ENCODE results near the gene LANCL2. TPM values are rescaled to one million over a fixed set of nuclear protein-coding genes. Genes with fewer than 3 reads are reported as not detected.

Gene LANCL2
- polyA plus RNA-seq, 1 experiment = 26.8 TPM

GRCh38 chr7:55379285-55379684 lies 14.1 kb downstream of the LANCL2 start:
- ChIA-PET POLR2A (no interaction called here), CTCF (interaction anchor here (0.7 kb wide), 1 partner anchor 98 kb away, joined by 3 read pairs; no protein-coding TSS in a partner anchor)
- H3K27me3 ChIP-seq (ENCODE audit: control insufficient read depth, insufficient read depth, low read length) = no peaks in the 10 kb centered on the region

GRCh38 chr7:55381189-55381588 lies 16.1 kb downstream of the LANCL2 start:
- TF ChIP-seq CTCF (IDR thresholded peaks at IDR 0.05; ENCODE audit: insufficient read depth, low read depth, low read length) = no peak
- POLR2A ChIA-PET = no interaction called here
- H3K27me3 ChIP-seq (ENCODE audit: control insufficient read depth, insufficient read depth, low read length) = no peaks in the 10 kb centered on the region
- no peaks in the 10 kb centered on the region for H3K36me3 ChIP-seq (ENCODE audit: control insufficient read depth, insufficient read depth, low read length)
- H3K4me3 ChIP-seq (ENCODE audit: low read depth, low read length) = no peak overlapping the region
- no peak for DNase-seq (ENCODE audit: low read depth)
- CTCF ChIA-PET = interaction anchor here (1.5 kb wide), 1 partner anchor 10 kb away, joined by 4 read pairs; no protein-coding TSS in a partner anchor

More at GRCh38 chr7:55379285-55379684, 14.1 kb downstream of the LANCL2 start:
- Histone ChIP-seq H3K36me3 (ENCODE audit: control insufficient read depth, insufficient read depth, low read length) (no peaks in the 10 kb centered on the region), H3K4me3 (ENCODE audit: low read depth, low read length) (no peak overlapping the region)
- no peak for DNase-seq (ENCODE audit: low read depth)
- TF ChIP-seq CTCF (IDR thresholded peaks at IDR 0.05; ENCODE audit: insufficient read depth, low read depth, low read length) = no peak

DNA sequence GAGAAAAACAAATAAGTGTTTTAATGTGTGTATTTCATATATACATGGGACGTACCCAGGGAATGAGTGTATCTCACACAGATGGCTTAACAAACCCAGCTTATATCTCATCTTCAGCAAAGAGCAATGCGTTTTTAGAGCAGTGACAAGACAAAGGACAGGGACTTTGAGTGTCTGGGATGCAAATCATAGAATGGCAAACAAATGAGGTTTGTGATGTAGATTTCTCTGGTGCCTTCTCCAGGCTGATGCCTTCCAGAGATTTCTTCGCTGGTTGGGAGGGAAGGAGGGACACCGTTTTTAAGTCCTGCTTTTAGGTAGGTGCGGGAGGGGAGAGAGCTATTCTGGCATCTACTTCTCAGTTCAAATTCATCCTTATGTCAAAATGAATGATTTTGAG lies 16.6 kb downstream of the LANCL2 start:
- ChIA-PET POLR2A (no interaction called here), CTCF (interaction anchor here (1.5 kb wide), 1 partner anchor 10 kb away, joined by 4 read pairs; no protein-coding TSS in a partner anchor)
- DNase-seq (ENCODE audit: low read depth) = no peak
- Histone ChIP-seq H3K27me3 (ENCODE audit: control insufficient read depth, insufficient read depth, low read length) (no peaks in the 10 kb centered on the region), H3K36me3 (ENCODE audit: control insufficient read depth, insufficient read depth, low read length) (no peaks in the 10 kb centered on the region), H3K4me3 (ENCODE audit: low read depth, low read length) (no peak overlapping the region)
- no peak for TF ChIP-seq CTCF (IDR thresholded peaks at IDR 0.05; ENCODE audit: insufficient read depth, low read depth, low read length)

GRCh38 chr7:55382251-55382650 lies 17.1 kb downstream of the LANCL2 start:
- CTCF ChIA-PET = interaction anchor here (1.5 kb wide), 1 partner anchor 11 kb away, joined by 4 read pairs; no protein-coding TSS in a partner anchor
- H3K27me3 ChIP-seq (ENCODE audit: control insufficient read depth, insufficient read depth, low read length) = no peaks in the 10 kb centered on the region
- no peak for DNase-seq (ENCODE audit: low read depth)
- H3K4me3 ChIP-seq (ENCODE audit: low read depth, low read length) = no peak overlapping the region
- H3K36me3 ChIP-seq (ENCODE audit: control insufficient read depth, insufficient read depth, low read length) = no peaks in the 10 kb centered on the region
- POLR2A ChIA-PET = no interaction called here
- no peak for TF ChIP-seq CTCF (IDR thresholded peaks at IDR 0.05; ENCODE audit: insufficient read depth, low read depth, low read length)

DNA sequence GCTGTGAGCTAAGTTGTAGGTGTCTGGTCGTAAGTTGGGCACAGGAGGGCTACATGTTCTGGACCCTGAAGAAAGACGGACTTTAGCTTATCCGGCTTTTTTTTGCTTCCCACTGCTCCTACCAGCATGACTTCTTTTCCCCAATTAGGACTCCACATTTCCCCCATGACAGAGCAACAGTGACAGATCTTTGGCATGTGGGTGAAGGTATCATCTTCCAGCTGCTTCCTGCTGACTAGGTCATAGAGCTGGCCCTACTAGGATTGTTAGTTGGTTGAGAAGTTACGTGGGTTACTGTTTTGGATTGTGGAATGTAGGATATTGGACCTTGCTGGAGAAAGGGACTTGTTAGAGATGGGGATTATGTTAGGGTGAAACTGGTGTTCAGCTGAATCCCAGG lies 21.4 kb downstream of the LANCL2 start:
- no peaks in the 10 kb centered on the region for H3K27me3 ChIP-seq (ENCODE audit: control insufficient read depth, insufficient read depth, low read length)
- ChIA-PET POLR2A (no interaction called here), CTCF (no interaction called here)
- TF ChIP-seq CTCF (IDR thresholded peaks at IDR 0.05; ENCODE audit: insufficient read depth, low read depth, low read length) = no peak
- DNase-seq (ENCODE audit: low read depth) = no peak
- no peak overlapping the region for H3K4me3 ChIP-seq (ENCODE audit: low read depth, low read length)
- no peaks in the 10 kb centered on the region for H3K36me3 ChIP-seq (ENCODE audit: control insufficient read depth, insufficient read depth, low read length)
